GM19455 (cell line): Measurements from ENCODE around the gene PTPRM.

Experiments
- ATAC-seq: cut with Tn5 transposase; IDR thresholded peaks from one replicate; pipeline ENCODE4 v1.9.1; 2021; ENCODE audit not compliant: unreplicated experiment

Gene PTPRM

GRCh38 chr18:7567474-7568425 is 634 bp downstream of the PTPRM start:
- no peak for ATAC-seq

- no peak for ATAC-seq
Observed at GRCh38 chr18:7568426-7568825, 1.3 kb downstream of the PTPRM start.

GRCh38 chr18:7571626-7572025 is 4.5 kb downstream of the PTPRM start:
- ATAC-seq, result no peak

GRCh38 chr18:7572822-7573221 is 5.7 kb downstream of the PTPRM start:
- no peak for ATAC-seq

- ATAC-seq, result no peak
Observed at GRCh38 chr18:7575465-7576028, 8.4 kb downstream of the PTPRM start.

GRCh38 chr18:7576077-7576476 is 9.0 kb downstream of the PTPRM start:
- no peak for ATAC-seq

- ATAC-seq, result no peak
Observed at GRCh38 chr18:7576685-7577084, 9.6 kb downstream of the PTPRM start.

GRCh38 chr18:7577706-7578105 is 10.6 kb downstream of the PTPRM start:
- ATAC-seq, result no peak

GRCh38 chr18:7579176-7579917 is 12.2 kb downstream of the PTPRM start:
- ATAC-seq, result no peak

- no peak for ATAC-seq
Observed at GRCh38 chr18:7579918-7580542, 12.9 kb downstream of the PTPRM start.

- ATAC-seq, result no peak
Observed at GRCh38 chr18:7584646-7585275, 17.6 kb downstream of the PTPRM start.

GRCh38 chr18:7585276-7585670 is 18.2 kb downstream of the PTPRM start:
- ATAC-seq, result no peak

- no peak for ATAC-seq
Observed at GRCh38 chr18:7586379-7586778, 19.3 kb downstream of the PTPRM start.

- no peak for ATAC-seq
Observed at GRCh38 chr18:7590826-7591560, 23.9 kb downstream of the PTPRM start.

GRCh38 chr18:7592305-7593071 is 25.4 kb downstream of the PTPRM start:
- ATAC-seq, result no peak

GRCh38 chr18:7593218-7593819 is 26.2 kb downstream of the PTPRM start:
- no peak for ATAC-seq

- no peak for ATAC-seq
Observed at GRCh38 chr18:7596147-7596546, 29.0 kb downstream of the PTPRM start.

- ATAC-seq, result no peak
Observed at GRCh38 chr18:7597500-7597899, 30.4 kb downstream of the PTPRM start.
